ENCODE data around the gene TMEM30A. TPM values are rescaled to one million over a fixed set of nuclear protein-coding genes. Genes with fewer than 3 reads are reported as not detected.

Gene TMEM30A
- total RNA-seq, 1 donor from 2014 or later = 74.4 TPM

DNA sequence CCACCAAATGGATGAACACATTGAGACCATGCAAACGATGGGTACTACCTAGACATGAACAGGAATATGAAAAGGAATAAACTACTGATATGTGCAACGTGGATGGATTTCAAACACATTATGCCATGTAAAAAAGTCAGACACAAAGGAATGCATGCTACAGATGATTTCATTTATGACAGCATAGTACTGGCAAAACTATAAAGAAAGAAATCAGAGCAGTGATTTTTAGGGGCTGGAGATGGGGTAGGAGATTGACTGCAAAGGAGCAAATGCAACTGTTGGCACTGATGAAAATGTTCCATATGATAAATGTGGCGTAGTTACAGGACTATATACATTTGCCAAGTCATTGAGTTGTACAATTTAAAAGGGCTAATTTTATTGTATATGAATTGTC is 65.3 kb downstream of the TMEM30A start:
- DNase-seq (ENCODE audit: low spot score, unreplicated experiment) = no peak
- no peaks in the 10 kb centered on the region for H3K36me3 Mint-ChIP-seq (ENCODE audit: insufficient read depth)
- TF ChIP-seq, protein P1, sequence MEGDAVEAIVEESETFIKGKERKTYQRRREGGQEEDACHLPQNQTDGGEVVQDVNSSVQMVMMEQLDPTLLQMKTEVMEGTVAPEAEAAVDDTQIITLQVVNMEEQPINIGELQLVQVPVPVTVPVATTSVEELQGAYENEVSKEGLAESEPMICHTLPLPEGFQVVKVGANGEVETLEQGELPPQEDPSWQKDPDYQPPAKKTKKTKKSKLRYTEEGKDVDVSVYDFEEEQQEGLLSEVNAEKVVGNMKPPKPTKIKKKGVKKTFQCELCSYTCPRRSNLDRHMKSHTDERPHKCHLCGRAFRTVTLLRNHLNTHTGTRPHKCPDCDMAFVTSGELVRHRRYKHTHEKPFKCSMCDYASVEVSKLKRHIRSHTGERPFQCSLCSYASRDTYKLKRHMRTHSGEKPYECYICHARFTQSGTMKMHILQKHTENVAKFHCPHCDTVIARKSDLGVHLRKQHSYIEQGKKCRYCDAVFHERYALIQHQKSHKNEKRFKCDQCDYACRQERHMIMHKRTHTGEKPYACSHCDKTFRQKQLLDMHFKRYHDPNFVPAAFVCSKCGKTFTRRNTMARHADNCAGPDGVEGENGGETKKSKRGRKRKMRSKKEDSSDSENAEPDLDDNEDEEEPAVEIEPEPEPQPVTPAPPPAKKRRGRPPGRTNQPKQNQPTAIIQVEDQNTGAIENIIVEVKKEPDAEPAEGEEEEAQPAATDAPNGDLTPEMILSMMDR (IDR thresholded peaks at IDR 0.05; ENCODE audit: unreplicated experiment) = no peak

DNA sequence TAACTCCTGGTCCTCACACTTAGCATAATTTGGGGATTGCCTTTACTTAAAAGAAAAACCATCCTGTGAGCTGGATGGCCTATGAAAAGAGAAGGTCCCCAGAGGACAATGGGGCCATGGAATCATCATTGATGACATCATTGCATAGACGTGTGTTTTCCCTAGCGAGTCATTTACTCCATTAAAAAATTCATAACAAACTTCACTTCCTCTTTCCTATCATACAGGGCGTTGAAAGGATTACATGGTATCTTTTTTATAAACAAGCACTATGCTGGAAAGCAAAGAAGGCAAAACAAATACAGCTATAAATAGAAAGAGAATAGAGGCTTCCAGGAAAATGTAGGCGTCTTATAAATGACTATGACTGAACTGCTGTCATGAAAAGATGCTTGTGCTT is 67.4 kb downstream of the TMEM30A start:
- DNase-seq (ENCODE audit: low spot score, unreplicated experiment) = no peak
- Mint-ChIP-seq H3K4me1 (ENCODE audit: low read depth) (peaks cover 6% of the 10 kb centered on the region), H3K27ac (no peak overlapping the region), H3K4me3 (ENCODE audit: low read depth) (no peak overlapping the region), H3K27me3 (peaks cover 5% of the 10 kb centered on the region), H3K9me3 (ENCODE audit: low read depth) (no peaks in the 10 kb centered on the region), H3K36me3 (ENCODE audit: insufficient read depth) (no peaks in the 10 kb centered on the region)
- TF ChIP-seq, protein P1 (IDR thresholded peaks at IDR 0.05; ENCODE audit: unreplicated experiment) = no peak

More for the DNA sequence above, 65.3 kb downstream of the TMEM30A start:
- Mint-ChIP-seq H3K9me3 (ENCODE audit: low read depth) (no peaks in the 10 kb centered on the region), H3K4me1 (ENCODE audit: low read depth) (peaks cover 15% of the 10 kb centered on the region), H3K4me3 (ENCODE audit: low read depth) (no peak overlapping the region), H3K27me3 (peaks cover 5% of the 10 kb centered on the region), H3K27ac (no peak overlapping the region)

DNA sequence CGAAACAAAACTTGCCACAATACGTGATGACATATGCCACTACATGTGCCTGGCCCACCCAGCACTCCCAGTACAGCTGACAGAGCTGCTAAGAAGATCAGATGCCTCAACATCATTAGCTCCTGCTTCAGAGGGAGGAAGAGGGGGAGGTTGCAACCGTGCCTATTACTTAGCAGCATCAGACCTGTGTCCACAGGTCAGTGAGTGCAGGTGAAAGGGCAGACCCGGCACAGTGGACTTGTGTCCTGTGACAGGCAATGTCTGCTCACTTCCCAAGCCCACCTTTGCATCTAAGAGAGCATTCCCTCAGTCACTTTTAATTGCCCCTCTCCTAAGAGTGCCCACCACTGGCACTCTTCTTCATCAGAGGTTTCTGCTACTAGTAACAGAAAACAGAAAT is 69.3 kb downstream of the TMEM30A start:
- DNase-seq (ENCODE audit: low spot score, unreplicated experiment) = no peak
- Mint-ChIP-seq H3K36me3 (ENCODE audit: insufficient read depth) (no peaks in the 10 kb centered on the region), H3K4me3 (ENCODE audit: low read depth) (no peak overlapping the region), H3K27me3 (peaks cover 5% of the 10 kb centered on the region), H3K4me1 (ENCODE audit: low read depth) (peaks cover 12% of the 10 kb centered on the region), H3K9me3 (ENCODE audit: low read depth) (no peaks in the 10 kb centered on the region), H3K27ac (no peak overlapping the region)
- TF ChIP-seq, protein P1 (IDR thresholded peaks at IDR 0.05; ENCODE audit: unreplicated experiment) = no peak

DNA sequence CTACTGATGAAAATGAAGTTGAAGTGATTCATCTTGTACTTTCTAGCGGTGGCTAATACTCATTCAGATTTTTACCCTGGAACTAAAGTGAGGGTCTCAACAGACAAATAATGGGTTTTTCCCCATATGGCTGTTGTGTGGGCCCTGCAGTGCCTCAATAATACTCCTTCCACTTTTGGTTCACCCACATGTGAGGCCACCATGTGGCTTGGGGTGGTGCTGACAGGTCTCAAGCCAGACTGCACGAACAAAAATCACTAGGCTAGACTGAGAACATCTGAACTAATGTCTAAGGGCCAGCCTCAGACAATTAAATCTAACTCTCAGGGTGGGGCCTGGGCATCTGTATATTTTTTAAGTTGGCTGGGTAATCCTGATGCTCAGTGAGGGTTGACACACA is 70.9 kb downstream of the TMEM30A start:
- no peaks in the 10 kb centered on the region for H3K36me3 Mint-ChIP-seq (ENCODE audit: insufficient read depth)
- H3K27me3 Mint-ChIP-seq = peaks cover 10% of the 10 kb centered on the region
- H3K4me3 Mint-ChIP-seq (ENCODE audit: low read depth) = no peak overlapping the region
- DNase-seq (ENCODE audit: low spot score, unreplicated experiment) = no peak
- no peaks in the 10 kb centered on the region for H3K9me3 Mint-ChIP-seq (ENCODE audit: low read depth)
- TF ChIP-seq, protein P1 (IDR thresholded peaks at IDR 0.05; ENCODE audit: unreplicated experiment) = peak; percentile 16
- no peak overlapping the region for H3K27ac Mint-ChIP-seq
- H3K4me1 Mint-ChIP-seq (ENCODE audit: low read depth) = peaks cover 24% of the 10 kb centered on the region

DNA sequence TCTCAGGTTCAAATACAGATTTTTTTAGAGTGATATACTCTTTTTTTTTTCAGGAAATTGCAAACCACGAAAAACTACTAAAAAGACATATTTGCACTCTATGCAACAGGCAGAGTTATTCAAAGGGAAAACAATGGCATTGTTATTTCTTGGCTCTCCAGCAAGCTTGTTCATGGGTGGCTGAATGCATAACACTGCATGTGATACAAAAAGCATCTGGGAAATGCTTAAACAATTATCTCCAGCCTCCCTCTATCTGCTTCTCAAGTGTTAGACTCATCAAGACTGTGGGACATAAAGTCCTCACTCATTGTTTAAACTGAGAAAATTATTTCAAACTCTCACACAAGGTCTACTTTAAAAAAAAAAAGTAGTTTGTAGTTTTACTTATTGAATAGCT is 71.5 kb downstream of the TMEM30A start:
- Mint-ChIP-seq H3K4me1 (ENCODE audit: low read depth) (peaks cover 25% of the 10 kb centered on the region), H3K36me3 (ENCODE audit: insufficient read depth) (no peaks in the 10 kb centered on the region), H3K9me3 (ENCODE audit: low read depth) (no peaks in the 10 kb centered on the region), H3K27ac (no peak overlapping the region), H3K27me3 (peaks cover 14% of the 10 kb centered on the region), H3K4me3 (ENCODE audit: low read depth) (no peak overlapping the region)
- TF ChIP-seq, protein P1 (IDR thresholded peaks at IDR 0.05; ENCODE audit: unreplicated experiment) = no peak
- DNase-seq (ENCODE audit: low spot score, unreplicated experiment) = no peak

Data from progenitor cell of endocrine pancreas (in vitro differentiated cells).